Colonic mucosa (tissue), 4 donors: ENCODE measurements around the gene CBY2. TPM values are rescaled to one million over a fixed set of nuclear protein-coding genes. Genes with fewer than 3 reads are reported as not detected.

Source experiments
- DNase-seq: peaks from one replicate; pipeline ENCODE4 v3.0.0-alpha.2; 2020
- H3K27ac ChIP-seq: fragments of 200-600 bp; one replicate; pipeline ENCODE4 v1.8.0; 2021
- H3K27me3 ChIP-seq: fragments of 200-600 bp; one replicate; pipeline ENCODE4 v1.8.0; 2021
- H3K36me3 ChIP-seq: fragments of 200-600 bp; one replicate; pipeline ENCODE4 v1.8.0; 2021
- H3K4me1 ChIP-seq: fragments of 200-600 bp; one replicate; pipeline ENCODE4 v1.8.0; 2021; ENCODE audit warnings: mild to moderate bottlenecking
- H3K4me3 ChIP-seq: fragments of 200-600 bp; one replicate; pipeline ENCODE4 v1.8.0; 2021
- H3K9ac ChIP-seq, 2 donors: one replicate each; pipeline ENCODE4 v1.7.0; 2013; ENCODE audit warnings: control low read depth in 2 of 2, low read depth in 2 of 2, low read length in 2 of 2
- H3K9me3 ChIP-seq: fragments of 200-600 bp; one replicate; pipeline ENCODE4 v1.8.0; 2021
- CTCF ChIP-seq: fragments of 200-600 bp; IDR thresholded peaks from one replicate; pipeline ENCODE4 v1.8.0; 2022; ENCODE audit warnings: antibody characterized with exemption, mild to moderate bottlenecking
- intact Hi-C: fragments of 100-400 bp; cut with DNase I; formaldehyde crosslinking; loops from one replicate; pipeline ENCODE4 v1.14.1; 2022
- total RNA-seq, 2 donors: library from RNA; stranded (reverse); fragmentation: NEBNext Ultra II Directional in 1 of 2; extraction: Animal tissue kit (Norgen Biotek cat#: 25700) in 1 of 2; gene quantifications; one replicate each; pipeline ENCODE4 v1.2.1, GENCODE V29; 2021
- donor health status: healthy.
- donor health status: DM: no; HTN: no; CAD: no.
- donor health status: DM: no; HTN: no; CAD: no.

CBY2 gene
- total RNA-seq, 2 donors from 2014 or later: not detected

- no peak for TF ChIP-seq CTCF
- Histone ChIP-seq H3K27ac (no peak overlapping the region), H3K36me3 (no peaks in the 10 kb centered on the region), H3K4me1 (no peaks in the 10 kb centered on the region), H3K27me3 (no peaks in the 10 kb centered on the region), H3K9me3 (no peaks in the 10 kb centered on the region), H3K9ac (no peak overlapping the region), H3K4me3 (no peak overlapping the region)
- intact Hi-C loops: no loop called here
- no peak for DNase-seq
These were observed 21.7 kb downstream of the CBY2 start for GRCh38 chr13:45723798-45724197.

- H3K9ac ChIP-seq: no peak overlapping the region
- H3K36me3 ChIP-seq: no peaks in the 10 kb centered on the region
- no peaks in the 10 kb centered on the region for H3K9me3 ChIP-seq
- intact Hi-C loops: no loop called here
- no peak for DNase-seq
- no peaks in the 10 kb centered on the region for H3K27me3 ChIP-seq
- no peak for TF ChIP-seq CTCF
- H3K4me1 ChIP-seq: no peaks in the 10 kb centered on the region
- no peak overlapping the region for H3K4me3 ChIP-seq
- H3K27ac ChIP-seq: no peak overlapping the region
These were observed 26.6 kb downstream of the CBY2 start for GRCh38 chr13:45728759-45729158.

- TF ChIP-seq CTCF: no peak
- Histone ChIP-seq H3K36me3 (no peaks in the 10 kb centered on the region), H3K27me3 (no peaks in the 10 kb centered on the region), H3K4me3 (no peak overlapping the region), H3K9me3 (no peaks in the 10 kb centered on the region), H3K9ac (no peak overlapping the region), H3K27ac (no peak overlapping the region), H3K4me1 (no peaks in the 10 kb centered on the region)
- intact Hi-C loops: no loop called here
- no peak for DNase-seq
These were observed 29.3 kb downstream of the CBY2 start for GRCh38 chr13:45731455-45731854.

- Histone ChIP-seq H3K4me3 (no peak overlapping the region), H3K27ac (no peak overlapping the region), H3K36me3 (no peaks in the 10 kb centered on the region), H3K27me3 (no peaks in the 10 kb centered on the region), H3K9ac (no peak overlapping the region), H3K9me3 (no peaks in the 10 kb centered on the region), H3K4me1 (no peaks in the 10 kb centered on the region)
- no peak for DNase-seq
- intact Hi-C loops: no loop called here
- no peak for TF ChIP-seq CTCF
These were observed 30.8 kb downstream of the CBY2 start for GRCh38 chr13:45732916-45733315.

GRCh38 chr13:45733361-45733760 lies 31.2 kb downstream of the CBY2 start:
- TF ChIP-seq CTCF: no peak
- intact Hi-C loops: no loop called here
- Histone ChIP-seq H3K4me1 (no peaks in the 10 kb centered on the region), H3K9ac (no peak overlapping the region), H3K27ac (no peak overlapping the region), H3K36me3 (no peaks in the 10 kb centered on the region), H3K4me3 (no peak overlapping the region), H3K9me3 (no peaks in the 10 kb centered on the region), H3K27me3 (no peaks in the 10 kb centered on the region)
- no peak for DNase-seq

- H3K27ac ChIP-seq: no peak overlapping the region
- TF ChIP-seq CTCF: no peak
- intact Hi-C loops: no loop called here
- no peaks in the 10 kb centered on the region for H3K36me3 ChIP-seq
- H3K4me3 ChIP-seq: no peak overlapping the region
- DNase-seq: no peak
- no peak overlapping the region for H3K9ac ChIP-seq
- no peaks in the 10 kb centered on the region for H3K4me1 ChIP-seq
- no peaks in the 10 kb centered on the region for H3K9me3 ChIP-seq
- H3K27me3 ChIP-seq: no peaks in the 10 kb centered on the region
These were observed 35.5 kb downstream of the CBY2 start for GRCh38 chr13:45737571-45738017.
